ENCODE measurements around the gene KCNQ1.

- TF ChIP-seq POLR2AphosphoS5 (IDR thresholded peaks at IDR 0.05; ENCODE audit: low read depth) = no peak
- no peak for TF ChIP-seq CTCF (conservative IDR thresholded peaks at IDR 0.05; ENCODE audit: low read depth in 2 of 2)
- TF ChIP-seq JUNB (IDR thresholded peaks at IDR 0.05; ENCODE audit: unreplicated experiment) = no peak
- no peak for TF ChIP-seq EZH2phosphoT487 (IDR thresholded peaks at IDR 0.05; ENCODE audit: unreplicated experiment)
- TF ChIP-seq CREB1 (CRISPR knock-in tag; IDR thresholded peaks at IDR 0.05; ENCODE audit: low read depth) = no peak
- TF ChIP-seq REST (IDR thresholded peaks at IDR 0.05; ENCODE audit: unreplicated experiment) = no peak
Observed at GRCh38 chr11:2625183-2625582, 180.4 kb downstream of the KCNQ1 start.

Data from GM23338 (cell line).